K562 (cell line): Measurements from ENCODE around the gene ZBED4.
"Not testable (repeated sequence)": the region's sequence is repeated elsewhere in the genome, so short reads cannot be mapped to it uniquely, and the experiment has no call there.

Source experiments
- BRF1 ChIP-seq: IDR thresholded peaks from 3 replicates; pipeline ENCODE4 v1.6.1; 2011; ENCODE audit warnings: borderline replicate concordance, mild to moderate bottlenecking; ENCODE audit not compliant: insufficient read length; ENCODE audit errors: extremely low read depth
- HDAC3 ChIP-seq: fragments of 450-650 bp; IDR thresholded peaks from 2 replicates; pipeline ENCODE4 v1.6.1; 2018; ENCODE audit warnings: borderline replicate concordance, mild to moderate bottlenecking, moderate library complexity; ENCODE audit not compliant: partially characterized antibody
- HNRNPL ChIP-seq: fragments of 200-400 bp; formaldehyde crosslinking; IDR thresholded peaks from 2 replicates; pipeline ENCODE4 v1.6.1; 2017; ENCODE audit warnings: low read depth, mild to moderate bottlenecking, low read length
- PHB2 ChIP-seq: fragments of 450-650 bp; IDR thresholded peaks from 2 replicates; pipeline ENCODE4 v1.6.1; 2017; ENCODE audit warnings: low read depth
- POLR2A ChIP-seq: fragments of 450-650 bp; conservative IDR thresholded peaks from 2 replicates; pipeline ENCODE4 v1.6.1; 2016
- RAD21 ChIP-seq, 2 experiments: fragments of 250-450 bp in 1 of 2; fragments of 450-650 bp in 1 of 2; sonication (Bioruptor Pico) in 1 of 2; formaldehyde crosslinking in 1 of 2; IDR thresholded peaks in 1 of 2; conservative IDR thresholded peaks in 1 of 2; 2 replicates each; pipeline versions ENCODE4 v1.4.0 to v1.8.0; 2020 to 2022; ENCODE audit warnings: mild to moderate bottlenecking in 2 of 2, moderate library complexity in 1 of 2
- SIN3A ChIP-seq, 2 experiments: fragments of 150-350 bp in 1 of 2; IDR thresholded peaks; 2 replicates each; pipeline ENCODE4 v1.6.1; 2011 to 2016; ENCODE audit warnings: borderline replicate concordance in 2 of 2, low read depth in 2 of 2, low read length in 2 of 2, mild to moderate bottlenecking in 2 of 2, moderate library complexity in 2 of 2; ENCODE audit not compliant: control insufficient read depth in 1 of 2
- TF ChIP-seq, protein P1 (sequence below): sonication (generic); formaldehyde crosslinking; IDR thresholded peaks from 2 replicates; pipeline ENCODE4 v1.8.0; 2022; ENCODE audit warnings: mild to moderate bottlenecking, missing genetic modification reagents

DNA sequence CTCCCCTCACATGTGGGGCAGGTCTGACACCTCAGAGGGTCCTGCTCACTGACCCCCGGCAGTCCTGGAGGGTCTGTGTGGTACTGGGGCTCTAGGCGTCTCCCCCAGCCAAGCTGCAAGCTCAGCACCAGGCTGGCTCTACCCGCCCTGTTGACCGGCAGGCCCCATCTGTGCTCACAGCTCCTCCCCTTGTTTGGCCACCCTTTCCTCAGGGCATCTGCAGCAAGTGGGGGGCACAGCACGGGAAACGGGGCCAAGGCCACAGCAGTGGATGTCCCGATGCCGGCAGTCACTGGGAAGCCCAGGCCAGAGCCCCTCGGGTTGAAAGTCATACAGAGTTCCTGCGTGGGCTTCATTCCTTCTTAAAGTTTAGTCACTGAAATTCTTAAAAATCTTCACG is 31.9 kb upstream of the ZBED4 start:
- TF ChIP-seq, protein P1, sequence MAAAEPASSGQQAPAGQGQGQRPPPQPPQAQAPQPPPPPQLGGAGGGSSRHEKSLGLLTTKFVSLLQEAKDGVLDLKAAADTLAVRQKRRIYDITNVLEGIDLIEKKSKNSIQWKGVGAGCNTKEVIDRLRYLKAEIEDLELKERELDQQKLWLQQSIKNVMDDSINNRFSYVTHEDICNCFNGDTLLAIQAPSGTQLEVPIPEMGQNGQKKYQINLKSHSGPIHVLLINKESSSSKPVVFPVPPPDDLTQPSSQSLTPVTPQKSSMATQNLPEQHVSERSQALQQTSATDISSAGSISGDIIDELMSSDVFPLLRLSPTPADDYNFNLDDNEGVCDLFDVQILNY (CRISPR knock-in tag) = not testable (repeated sequence)
- not testable (repeated sequence) for TF ChIP-seq SIN3A (IDR thresholded peaks at IDR 0.05; ENCODE audit: borderline replicate concordance in 2 of 2, control insufficient read depth in 1 of 2, low read depth in 2 of 2, low read length in 2 of 2); HDAC3; PHB2; BRF1; RAD21 (CRISPR knock-in tag; conservative IDR thresholded peaks at IDR 0.05 in 1 of 2, IDR thresholded peaks at IDR 0.05 in 1 of 2); HNRNPL; POLR2A
